Mucosa of gallbladder (tissue), 1 donor: ENCODE data around the gene CDHR4. TPM values are rescaled to one million over a fixed set of nuclear protein-coding genes. Genes with fewer than 3 reads are reported as not detected.
"Not testable (repeated sequence)": the region's sequence is repeated elsewhere in the genome, so short reads cannot be mapped to it uniquely, and the experiment has no call there.

Source experiments
- DNase-seq: peaks from one replicate; pipeline ENCODE4 v3.0.0-alpha.2; 2020; ENCODE audit warnings: low spot score
- total RNA-seq: library from RNA; stranded (reverse); gene quantifications from one replicate; pipeline ENCODE4 v1.2.1, GENCODE V29; 2021
- donor health status: DM: no; HTN: no; CAD: no.

CDHR4 gene, protein sequence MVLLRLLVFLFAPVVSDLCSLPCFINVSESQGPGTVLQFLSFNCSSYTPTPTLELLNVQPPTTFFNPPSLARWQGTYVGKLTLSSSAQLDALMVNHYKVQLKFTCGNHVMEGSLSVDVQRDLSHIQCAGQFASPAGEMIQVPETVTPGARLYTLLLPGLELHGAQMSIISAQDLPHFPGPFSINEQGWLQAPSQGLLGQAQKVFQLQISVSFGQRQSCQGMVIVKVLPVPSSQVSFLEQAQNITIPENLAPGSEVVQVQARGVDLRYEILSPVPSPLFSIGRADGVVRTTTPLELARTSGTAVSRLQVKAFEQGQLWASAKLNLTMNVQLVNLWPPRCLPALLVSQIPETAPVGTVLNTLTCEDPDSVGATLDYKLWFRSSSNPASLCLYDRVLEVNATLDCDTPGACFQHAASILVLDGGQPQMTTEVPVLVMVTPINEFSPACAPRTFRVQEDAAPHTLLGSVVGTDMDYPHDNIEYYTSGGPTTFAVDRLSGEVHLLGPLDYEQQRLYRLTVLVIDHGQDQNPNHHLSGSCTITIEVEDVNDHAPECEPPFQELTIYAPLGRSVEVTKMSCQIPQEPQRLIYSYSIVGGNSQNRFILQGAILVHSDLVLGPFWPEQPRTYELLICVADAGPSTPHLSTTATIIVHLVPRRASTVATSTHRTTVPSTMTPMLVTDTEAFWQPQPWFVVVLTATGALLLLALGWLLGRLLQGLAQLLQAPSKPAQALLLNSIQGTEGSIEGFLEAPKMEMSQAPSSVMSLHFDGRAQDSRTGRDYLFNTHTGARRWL
- 0.09 TPM for total RNA-seq

DNA sequence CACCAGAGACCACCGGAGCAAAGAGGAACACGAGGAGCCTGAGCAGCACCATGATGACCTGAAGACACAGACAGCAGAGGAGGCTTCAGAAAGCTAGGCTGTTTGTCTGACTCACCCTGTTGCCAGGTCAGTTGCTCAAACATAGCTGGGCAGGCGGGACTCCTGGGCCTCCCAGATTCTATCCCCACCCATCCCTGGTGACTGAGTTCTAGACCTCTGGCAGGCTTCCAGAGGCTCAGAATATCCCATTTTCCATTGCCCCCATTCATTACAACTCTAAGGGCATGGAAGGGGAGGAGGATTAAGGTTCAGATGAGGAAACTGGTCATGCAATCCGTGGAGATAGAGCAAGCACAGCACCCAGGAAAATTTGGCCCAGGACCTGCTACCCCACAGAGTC lies at the start of gene CDHR4:
Gene CDHR4, minus strand, starts transcription at position 113 of the 400 bp plus-strand sequence. Its CDS starts 61 bp downstream, at position 52.
- no peak for DNase-seq

DNA sequence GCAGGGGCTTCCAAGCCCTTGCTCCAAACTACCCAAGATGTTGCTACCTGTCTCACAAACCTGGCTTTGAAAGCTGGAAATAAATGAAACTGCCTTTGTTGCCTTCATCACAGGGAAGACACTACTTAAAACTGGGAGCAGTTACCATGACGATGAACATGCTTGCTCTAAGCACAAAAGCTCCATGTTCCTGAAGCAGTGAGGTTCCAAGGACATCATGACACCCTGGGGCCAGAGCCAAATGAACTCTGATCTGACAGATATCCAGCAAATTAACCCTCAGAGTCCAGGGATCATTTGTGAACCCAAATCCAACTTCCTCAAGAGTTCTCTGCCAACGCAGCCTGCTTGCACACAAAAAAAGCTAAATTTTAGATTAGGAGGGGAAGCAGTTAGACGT lies 46.0 kb upstream of the CDHR4 start:
- DNase-seq, result peak; percentile 22

DNA sequence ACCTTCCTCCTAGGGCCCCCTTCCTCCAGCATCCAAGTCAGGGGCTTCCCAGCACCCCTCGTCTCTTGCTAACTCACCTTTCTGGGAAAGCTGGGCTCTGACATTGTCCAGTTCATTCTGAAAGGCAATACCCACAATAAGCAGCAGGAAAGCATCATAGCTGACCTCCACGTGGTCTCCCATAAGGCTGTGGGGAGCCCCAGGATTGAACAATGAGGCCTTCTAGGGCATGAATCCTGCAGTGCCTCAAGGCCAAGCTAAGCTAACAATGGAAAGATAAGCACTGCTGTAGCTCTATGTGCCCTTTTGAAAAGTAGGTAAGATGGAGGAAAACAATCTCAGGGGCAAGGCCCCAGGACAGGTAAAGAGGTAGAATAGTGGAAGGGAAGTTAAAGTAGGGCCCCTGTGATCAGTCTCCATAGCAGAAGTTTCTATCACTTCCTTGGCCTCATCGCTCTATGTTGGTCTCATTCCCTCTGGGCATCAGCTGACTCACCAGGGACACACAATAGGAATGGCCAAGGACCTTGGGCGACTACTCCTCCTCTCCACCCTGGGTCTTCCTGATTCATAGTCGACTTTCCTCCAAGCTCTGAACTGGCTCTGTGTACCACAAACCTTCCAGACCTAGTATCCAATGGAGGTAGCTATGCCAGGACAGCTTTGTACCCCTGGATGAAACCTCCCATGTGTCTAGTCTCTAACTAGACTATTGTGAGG lies 45.0 kb upstream of the CDHR4 start:
- no peak for DNase-seq

- no peak for DNase-seq
Measured at GRCh38 chr3:49842843-49843517, 43.3 kb upstream of the CDHR4 start.

DNA sequence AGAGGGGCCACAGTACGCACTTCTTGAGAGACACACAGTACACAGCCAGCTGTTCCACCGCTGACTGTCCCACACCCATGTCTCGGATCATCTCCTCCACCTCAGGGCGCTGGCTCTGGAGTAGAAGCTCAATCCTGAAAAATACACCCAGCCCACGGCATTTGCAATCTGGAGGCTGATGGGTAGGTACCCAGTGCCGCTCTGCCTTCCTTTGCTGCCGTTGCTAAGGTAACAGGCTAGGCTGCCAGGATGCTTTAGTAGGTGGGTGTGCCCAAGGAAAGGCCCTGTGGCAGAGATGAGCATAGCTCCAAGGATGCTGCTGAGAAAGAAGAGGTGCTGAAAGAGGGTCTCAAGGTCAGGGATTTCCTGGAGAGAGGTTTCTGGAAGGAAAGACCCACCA lies 42.1 kb upstream of the CDHR4 start:
- DNase-seq, result no peak

- DNase-seq, result no peak
Measured at GRCh38 chr3:49841126-49841696, 41.5 kb upstream of the CDHR4 start.

DNA sequence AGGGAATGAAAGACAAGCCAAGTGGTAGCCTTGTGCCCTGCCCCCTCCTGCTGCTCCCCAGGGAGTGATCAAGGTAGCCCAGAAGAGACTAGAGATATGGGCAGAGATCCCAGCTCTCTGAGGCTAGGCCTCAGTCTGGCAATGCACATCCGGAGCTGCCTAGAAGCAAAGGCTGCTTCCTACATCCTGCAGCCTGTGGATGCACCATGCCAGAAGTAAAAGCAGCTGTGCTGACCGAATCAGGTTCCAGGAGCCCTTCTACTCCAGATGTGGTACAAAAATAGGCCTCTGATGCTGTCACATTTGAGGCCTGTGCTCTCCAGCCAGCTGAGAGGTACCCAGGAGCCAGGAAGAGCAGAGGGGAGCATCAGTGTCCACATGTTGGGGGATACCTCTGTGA lies 40.7 kb upstream of the CDHR4 start:
- no peak for DNase-seq

GRCh38 chr3:49839193-49839809 lies 39.6 kb upstream of the CDHR4 start:
- DNase-seq, result peak; percentile 85

DNA sequence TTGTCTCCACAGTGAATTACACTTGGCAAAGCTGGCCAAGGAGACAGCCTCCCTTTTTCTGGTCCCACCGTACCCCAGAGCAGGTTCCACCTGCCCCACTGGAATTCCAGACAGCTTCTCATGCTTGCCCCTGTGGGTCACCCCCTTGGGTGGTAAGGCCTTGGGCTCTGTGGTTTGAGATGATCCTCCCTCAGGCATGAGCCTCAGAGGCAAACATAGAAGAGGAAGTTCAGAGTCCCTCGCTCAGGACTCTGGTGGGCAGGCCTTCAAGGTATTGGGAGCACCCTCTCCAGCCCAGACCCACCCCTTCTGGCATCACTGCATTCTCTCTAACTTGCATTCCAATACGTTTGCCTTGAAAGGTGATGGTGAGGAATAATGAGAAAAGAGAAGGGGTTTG lies 31.7 kb upstream of the CDHR4 start:
- no peak for DNase-seq

- no peak for DNase-seq
Measured at GRCh38 chr3:49826016-49826415, 26.3 kb upstream of the CDHR4 start.

DNA sequence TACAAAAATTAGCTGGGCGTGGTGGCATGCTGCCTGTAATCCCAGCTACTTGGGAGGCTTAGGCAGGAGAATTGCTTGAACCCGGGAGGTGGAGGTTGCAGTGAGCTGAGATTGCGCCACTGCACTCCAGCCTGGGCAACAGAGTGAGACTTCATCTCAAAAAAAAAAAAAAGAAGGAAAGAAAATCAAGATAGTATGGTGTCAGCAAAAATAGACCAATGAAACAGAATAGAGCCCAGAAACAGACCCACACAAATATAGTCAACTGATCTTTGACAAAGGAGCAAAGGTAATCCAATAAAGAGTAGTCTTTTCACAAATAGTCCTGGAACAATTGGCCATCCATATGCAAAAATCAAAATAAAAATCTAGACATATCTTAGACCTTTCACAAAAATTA lies 23.5 kb upstream of the CDHR4 start:
- DNase-seq, result not testable (repeated sequence)

- peak; percentile 60 for DNase-seq
Measured at GRCh38 chr3:49813497-49814174, 14.0 kb upstream of the CDHR4 start, which contains the start of gene UBA7. Gene UBA7, minus strand, starts transcription at chr3:49813953. Its CDS starts 166 bp downstream, at chr3:49813787.

GRCh38 chr3:49812916-49813496 lies 13.3 kb upstream of the CDHR4 start:
- no peak for DNase-seq

- DNase-seq, result no peak
Measured at GRCh38 chr3:49807431-49808114, 7.9 kb upstream of the CDHR4 start.

DNA sequence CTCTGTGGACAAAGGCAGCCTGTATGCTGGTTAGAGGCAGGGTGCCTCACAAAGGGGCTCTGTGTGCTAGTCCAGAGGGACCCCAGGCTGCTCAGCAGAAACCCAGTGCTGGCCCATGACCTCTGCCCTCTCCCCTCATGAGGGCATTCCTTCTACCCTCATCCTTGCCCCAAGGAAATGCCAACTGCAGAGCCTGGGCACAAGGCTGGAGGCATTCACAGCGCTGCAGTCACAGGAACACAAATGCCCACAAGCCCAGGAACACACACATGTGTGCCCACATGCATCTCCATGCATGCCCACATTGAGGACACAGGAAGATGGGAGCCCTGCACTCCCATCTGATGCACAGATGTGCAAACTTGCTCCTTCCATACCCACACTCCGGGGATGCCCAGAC lies 7.2 kb upstream of the CDHR4 start:
- no peak for DNase-seq

DNA sequence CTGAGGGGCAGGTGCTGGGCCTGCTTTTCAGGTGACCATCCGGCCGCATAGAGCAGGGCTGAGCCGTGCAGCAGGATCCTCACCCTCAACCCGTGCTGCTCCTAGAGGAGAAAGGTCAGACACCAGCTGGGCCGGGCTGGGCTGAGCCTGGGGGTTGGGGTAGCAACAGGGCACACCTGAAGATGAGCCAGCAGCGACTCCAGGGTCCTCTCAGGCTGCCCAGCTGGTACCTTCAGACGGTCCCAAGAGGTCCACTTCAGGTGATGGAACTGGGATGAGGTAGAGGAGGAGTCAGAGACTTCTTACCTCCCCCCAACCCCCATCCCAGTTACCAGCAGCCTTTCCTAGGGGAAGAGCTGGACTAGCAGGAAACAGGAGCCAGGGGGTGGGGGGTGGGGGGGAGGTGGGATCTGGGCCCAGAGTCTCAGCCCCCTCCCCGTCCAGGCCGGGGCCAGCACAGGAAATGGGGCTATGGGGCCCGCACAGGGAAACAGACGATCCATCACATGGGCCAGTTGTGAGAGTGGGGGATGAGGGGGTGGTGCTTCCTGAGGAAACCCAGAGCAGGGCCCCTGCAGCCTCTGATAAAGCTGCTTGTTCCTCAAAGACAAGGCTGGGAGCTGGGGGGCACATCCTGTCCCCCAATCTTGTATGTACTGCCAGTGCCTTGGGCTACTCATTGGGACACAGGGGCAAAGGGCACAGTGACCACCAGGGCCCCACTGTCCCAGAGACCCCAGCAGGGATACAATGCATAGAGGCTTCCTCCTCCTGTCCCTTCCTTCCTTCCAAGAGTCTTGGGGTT lies 6.4 kb upstream of the CDHR4 start:
- peak; percentile 42 for DNase-seq

DNA sequence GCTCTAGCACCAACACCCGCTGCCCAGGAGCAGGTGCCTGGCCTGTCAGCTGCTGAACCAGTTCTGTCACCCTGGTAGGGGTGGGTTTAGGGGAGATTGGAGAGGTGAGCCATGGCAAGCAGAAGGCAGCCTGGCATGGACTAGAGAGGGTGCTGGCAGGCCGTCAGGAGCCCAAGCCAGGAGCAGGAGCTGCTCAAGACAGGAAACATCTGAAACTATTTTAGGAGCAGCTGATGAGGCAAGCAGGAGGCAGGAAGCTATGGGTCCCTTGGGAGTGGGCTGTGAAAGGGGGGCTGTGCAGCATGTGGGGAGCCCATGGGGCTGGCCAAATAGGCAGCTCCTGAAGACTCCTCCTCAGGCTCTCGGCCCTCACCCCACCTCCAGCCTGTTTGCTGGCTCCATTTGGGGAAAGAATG lies 5.7 kb upstream of the CDHR4 start:
- DNase-seq, result peak; percentile 76
